KMS-11 (cell line): ENCODE data around the gene SCG3.

Experiments used
- H2AFZ ChIP-seq: fragments of 200-600 bp; sonication (generic); 2 replicates; pipeline ENCODE4 v1.6.1; 2016; ENCODE audit warnings: antibody characterized with exemption, mixed run types, low read depth
- H3K27ac ChIP-seq: fragments of 200-600 bp; sonication (generic); 2 replicates; pipeline ENCODE4 v1.6.1; 2016; ENCODE audit warnings: mild to moderate bottlenecking, mixed run types
- H3K27me3 ChIP-seq: fragments of 200-600 bp; sonication (generic); 2 replicates; pipeline ENCODE4 v1.6.1; 2017; ENCODE audit warnings: mild to moderate bottlenecking, low read depth, mixed run types, moderate library complexity; ENCODE audit not compliant: insufficient read depth
- H3K36me3 ChIP-seq: fragments of 200-600 bp; sonication (generic); 2 replicates; pipeline ENCODE4 v1.6.1; 2017; ENCODE audit warnings: mild to moderate bottlenecking, mixed run types; ENCODE audit not compliant: insufficient read depth
- H3K4me1 ChIP-seq: fragments of 200-600 bp; sonication (generic); 2 replicates; pipeline ENCODE4 v1.6.1; 2016; ENCODE audit warnings: mild to moderate bottlenecking, low read depth, mixed run types; ENCODE audit not compliant: poor library complexity, severe bottlenecking
- H3K4me2 ChIP-seq: fragments of 200-600 bp; sonication (generic); 2 replicates; pipeline ENCODE4 v1.7.0; 2016; ENCODE audit warnings: mild to moderate bottlenecking, mixed run types
- H3K4me3 ChIP-seq: fragments of 200-600 bp; sonication (generic); IDR thresholded peaks from 2 replicates; pipeline ENCODE4 v1.6.1; 2017; ENCODE audit warnings: low read depth, low read length, mixed read lengths; ENCODE audit not compliant: insufficient read depth
- H3K79me2 ChIP-seq: fragments of 200-600 bp; sonication (generic); 2 replicates; pipeline ENCODE4 v1.6.1; 2016; ENCODE audit warnings: low read depth, mixed run types; ENCODE audit not compliant: insufficient read depth
- H3K9ac ChIP-seq: fragments of 200-600 bp; sonication (generic); 2 replicates; pipeline ENCODE4 v1.6.1; 2016; ENCODE audit warnings: mild to moderate bottlenecking, mixed run types
- H4K20me1 ChIP-seq: fragments of 200-600 bp; sonication (generic); 2 replicates; pipeline ENCODE4 v1.6.1; 2016; ENCODE audit warnings: mild to moderate bottlenecking, mixed run types; ENCODE audit not compliant: insufficient read depth
- CTCF ChIP-seq: fragments of 200-600 bp; sonication (generic); conservative IDR thresholded peaks from 2 replicates; pipeline ENCODE4 v1.6.1; 2017; ENCODE audit warnings: low read depth, mild to moderate bottlenecking, antibody characterized with exemption, low read length, moderate library complexity, mixed read lengths

SCG3 gene

DNA sequence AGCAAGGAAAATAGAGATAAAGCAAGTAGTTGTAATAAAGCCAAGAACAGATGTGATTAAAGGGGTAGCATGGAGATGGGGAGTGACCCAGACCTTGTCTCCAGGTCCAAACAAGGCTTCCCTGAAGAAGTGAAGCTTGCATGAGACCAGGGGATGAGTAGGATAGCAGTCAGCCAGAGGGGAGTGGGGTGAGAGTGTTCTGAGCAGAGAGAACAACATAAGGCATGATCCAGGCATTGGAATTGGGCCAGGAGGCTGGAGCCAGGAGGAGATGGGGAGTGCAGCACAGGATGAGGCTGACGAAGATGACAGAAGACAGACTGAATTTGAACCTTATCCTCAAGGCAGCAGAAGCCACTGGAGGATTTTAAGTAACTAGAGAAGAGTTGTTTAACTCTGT, 77.3 kb downstream of the SCG3 start:
- no peaks in the 10 kb centered on the region for H3K27me3 ChIP-seq
- no peak overlapping the region for H3K9ac ChIP-seq
- H3K27ac ChIP-seq: no peak overlapping the region
- H3K36me3 ChIP-seq: no peaks in the 10 kb centered on the region
- H3K79me2 ChIP-seq: no peaks in the 10 kb centered on the region
- no peak for TF ChIP-seq CTCF
- H4K20me1 ChIP-seq: no peaks in the 10 kb centered on the region
- H3K4me3 ChIP-seq: no peak overlapping the region
- no peaks in the 10 kb centered on the region for H3K4me1 ChIP-seq
- H3K4me2 ChIP-seq: no peak overlapping the region
- no peak overlapping the region for H2AFZ ChIP-seq

GRCh38 chr15:51759557-51760070, 78.3 kb downstream of the SCG3 start:
- Histone ChIP-seq H4K20me1 (no peaks in the 10 kb centered on the region), H3K9ac (no peak overlapping the region), H3K4me2 (no peak overlapping the region), H3K27ac (no peak overlapping the region), H3K4me1 (no peaks in the 10 kb centered on the region), H3K79me2 (no peaks in the 10 kb centered on the region), H3K36me3 (no peaks in the 10 kb centered on the region), H2AFZ (no peak overlapping the region), H3K4me3 (no peak overlapping the region), H3K27me3 (no peaks in the 10 kb centered on the region)
- no peak; the same call in 1 of the 2 replicates for TF ChIP-seq CTCF

- Histone ChIP-seq H3K79me2 (no peaks in the 10 kb centered on the region), H3K27me3 (no peaks in the 10 kb centered on the region), H3K4me1 (no peaks in the 10 kb centered on the region), H3K27ac (no peak overlapping the region), H3K4me3 (no peak overlapping the region), H3K9ac (no peak overlapping the region), H4K20me1 (no peaks in the 10 kb centered on the region), H3K4me2 (no peak overlapping the region), H3K36me3 (no peaks in the 10 kb centered on the region), H2AFZ (no peak overlapping the region)
- TF ChIP-seq CTCF: no peak
These were observed 79.5 kb downstream of the SCG3 start for GRCh38 chr15:51760805-51761204.

DNA sequence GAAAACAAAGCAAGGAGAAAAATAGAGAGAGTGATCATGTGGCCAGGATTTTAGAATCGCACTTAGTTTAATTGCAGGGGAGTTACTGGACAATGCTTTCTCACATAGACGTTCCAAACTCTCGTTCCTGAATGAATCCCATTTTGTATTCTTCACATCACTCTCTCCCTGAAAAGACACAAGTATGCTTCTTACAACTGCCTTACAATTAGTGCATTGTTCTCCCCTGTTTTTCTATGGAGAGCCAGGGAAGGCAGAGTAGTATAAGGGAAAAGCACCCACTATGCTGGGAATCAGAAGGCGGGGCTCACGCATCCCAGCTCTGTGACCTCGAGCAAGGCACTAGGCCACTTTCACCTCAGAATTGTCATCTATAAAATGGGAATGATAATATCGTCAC, 84.4 kb downstream of the SCG3 start:
- no peaks in the 10 kb centered on the region for H3K27me3 ChIP-seq
- H3K9ac ChIP-seq: no peak overlapping the region
- H3K4me3 ChIP-seq: no peak overlapping the region
- H4K20me1 ChIP-seq: no peaks in the 10 kb centered on the region
- H3K4me1 ChIP-seq: no peaks in the 10 kb centered on the region
- H3K79me2 ChIP-seq: no peaks in the 10 kb centered on the region
- H3K27ac ChIP-seq: no peak overlapping the region
- no peaks in the 10 kb centered on the region for H3K36me3 ChIP-seq
- no peak overlapping the region for H2AFZ ChIP-seq
- H3K4me2 ChIP-seq: no peak overlapping the region
- no peak for TF ChIP-seq CTCF

DNA sequence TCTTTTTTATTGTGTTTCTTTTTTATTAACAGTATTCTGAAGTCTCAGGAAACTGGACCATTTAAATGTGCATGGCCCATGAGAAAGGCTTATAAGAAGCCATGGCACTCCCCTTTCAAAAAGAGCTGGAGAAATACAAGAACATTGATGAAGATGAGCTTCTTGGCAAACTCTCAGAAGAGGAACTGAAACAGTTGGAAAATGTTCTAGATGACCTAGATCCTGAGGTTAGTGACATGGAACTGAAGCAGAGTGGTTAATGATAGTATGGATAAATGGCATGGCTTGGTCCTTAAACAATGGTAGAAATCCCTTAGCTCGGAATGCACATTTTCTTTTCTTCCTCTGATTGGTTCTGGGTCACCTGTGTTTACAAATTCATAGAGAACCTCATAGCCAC, 85.0 kb downstream of the SCG3 start:
- no peaks in the 10 kb centered on the region for H3K4me1 ChIP-seq
- TF ChIP-seq CTCF: no peak
- no peaks in the 10 kb centered on the region for H3K27me3 ChIP-seq
- H3K9ac ChIP-seq: no peak overlapping the region
- no peak overlapping the region for H3K4me3 ChIP-seq
- no peaks in the 10 kb centered on the region for H4K20me1 ChIP-seq
- no peaks in the 10 kb centered on the region for H3K79me2 ChIP-seq
- H2AFZ ChIP-seq: no peak overlapping the region
- H3K27ac ChIP-seq: no peak overlapping the region
- no peak overlapping the region for H3K4me2 ChIP-seq
- H3K36me3 ChIP-seq: no peaks in the 10 kb centered on the region
